HCEC 1CT (cell line): Measurements from ENCODE around the gene MED15.
"Not testable (repeated sequence)": the region's sequence is repeated elsewhere in the genome, so short reads cannot be mapped to it uniquely, and the experiment has no call there.

Experiments
- DNase-seq: peaks from one replicate; pipeline ENCODE4 v3.0.0-alpha.2; 2017

The MED15 gene

GRCh38 chr22:20484948-20485683 lies 22.3 kb upstream of the MED15 start:
- DNase-seq = no peak

DNA sequence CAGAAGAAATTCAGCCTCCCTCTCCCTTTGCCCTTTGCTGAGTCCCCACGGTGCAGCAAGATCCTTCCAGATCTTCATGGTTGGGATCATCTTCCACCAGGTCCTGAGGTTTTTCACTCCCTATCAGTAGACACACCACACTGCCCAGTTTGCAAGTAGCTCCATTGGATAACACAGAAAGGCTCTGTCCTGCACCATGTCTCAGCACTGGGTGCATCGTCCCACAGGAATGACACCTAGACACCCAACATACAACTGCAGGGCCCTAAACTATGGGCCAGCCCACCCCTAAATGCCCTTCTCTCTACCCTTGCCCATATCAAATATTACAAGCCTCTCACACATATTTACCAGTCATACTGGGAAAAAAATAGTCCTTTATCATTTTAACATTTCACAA lies 21.2 kb upstream of the MED15 start:
- DNase-seq = no peak

- no peak for DNase-seq
Measured at GRCh38 chr22:20487715-20488114, 19.7 kb upstream of the MED15 start.

DNA sequence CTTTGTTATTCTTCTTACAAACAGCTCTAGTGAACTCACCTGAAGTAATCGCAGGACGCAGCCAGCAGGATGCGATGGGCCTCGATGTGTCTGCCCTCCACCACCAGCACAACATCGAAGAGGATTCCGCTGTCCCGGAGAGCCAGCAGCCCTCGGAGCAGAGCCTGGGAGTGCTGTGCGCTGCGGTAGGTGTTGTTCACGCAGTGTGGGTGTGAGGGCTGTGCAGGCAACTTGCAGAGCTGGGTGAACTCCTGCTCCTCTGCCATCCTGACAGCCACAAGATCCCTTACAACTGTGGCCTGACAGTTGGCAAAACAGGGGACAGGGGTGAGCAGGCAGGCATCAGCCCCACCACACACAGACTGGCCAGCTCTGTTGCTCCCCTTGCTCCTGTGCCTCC lies 18.5 kb upstream of the MED15 start:
- no peak for DNase-seq

DNA sequence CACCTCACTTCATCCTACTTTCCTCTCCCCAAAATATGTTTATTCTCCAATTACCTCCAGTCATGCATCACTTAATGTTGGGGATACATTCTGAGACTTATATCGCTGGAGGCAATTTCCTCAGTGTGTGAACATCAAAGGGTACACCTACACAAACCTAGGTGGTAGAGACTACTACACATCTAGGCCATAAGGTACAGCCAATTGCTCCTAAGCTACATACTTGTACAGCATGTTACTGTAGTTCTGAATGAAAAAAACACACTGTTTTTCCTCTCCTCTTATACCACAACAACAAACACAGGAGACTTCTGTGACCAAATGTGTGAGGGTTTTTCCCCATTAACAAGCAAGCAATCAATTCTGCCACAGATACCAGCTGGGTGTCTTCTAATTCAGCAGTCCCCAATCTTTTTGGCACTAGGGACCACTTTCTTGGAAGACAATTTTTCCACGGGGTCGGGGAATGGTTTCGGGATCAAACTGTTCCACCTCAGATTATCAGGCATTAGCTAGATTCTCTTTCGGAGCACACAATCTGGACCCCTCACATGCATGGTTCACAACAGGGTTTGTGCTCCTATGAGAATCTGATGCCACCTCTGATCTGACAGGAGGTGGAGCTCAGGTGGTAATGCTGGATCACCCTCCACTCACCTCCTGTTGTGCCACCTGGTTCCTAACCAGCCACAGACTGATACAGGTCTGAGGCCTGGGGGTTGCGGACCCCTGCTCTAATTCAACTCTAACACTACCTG lies 17.0 kb upstream of the MED15 start:
- no peak for DNase-seq

DNA sequence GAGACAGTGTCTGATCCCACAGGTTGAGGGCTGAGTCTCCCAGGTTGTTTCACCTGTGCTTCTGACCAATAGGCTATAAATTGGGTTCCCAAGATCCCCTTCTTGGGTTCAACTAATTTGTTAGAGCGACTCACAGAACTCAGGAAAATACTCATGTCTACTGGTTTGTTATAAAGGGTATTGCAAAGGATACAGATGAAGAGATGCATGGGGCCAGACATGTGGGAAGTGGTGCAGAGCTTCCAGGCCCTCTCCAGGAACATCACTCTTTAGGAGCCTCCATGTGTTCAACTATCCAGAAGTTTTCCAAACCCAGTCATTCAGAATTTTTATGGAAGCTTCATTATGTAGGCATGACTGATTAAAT lies 16.5 kb upstream of the MED15 start:
- DNase-seq = no peak

GRCh38 chr22:20491346-20491745 lies 16.1 kb upstream of the MED15 start:
- DNase-seq = no peak

GRCh38 chr22:20494978-20495860 lies 12.2 kb upstream of the MED15 start, which contains the start of gene KLHL22:
Gene KLHL22, minus strand, starts transcription at chr22:20495795. Its CDS starts 6,584 bp downstream, at chr22:20489211.
- DNase-seq = peak; percentile 42

DNA sequence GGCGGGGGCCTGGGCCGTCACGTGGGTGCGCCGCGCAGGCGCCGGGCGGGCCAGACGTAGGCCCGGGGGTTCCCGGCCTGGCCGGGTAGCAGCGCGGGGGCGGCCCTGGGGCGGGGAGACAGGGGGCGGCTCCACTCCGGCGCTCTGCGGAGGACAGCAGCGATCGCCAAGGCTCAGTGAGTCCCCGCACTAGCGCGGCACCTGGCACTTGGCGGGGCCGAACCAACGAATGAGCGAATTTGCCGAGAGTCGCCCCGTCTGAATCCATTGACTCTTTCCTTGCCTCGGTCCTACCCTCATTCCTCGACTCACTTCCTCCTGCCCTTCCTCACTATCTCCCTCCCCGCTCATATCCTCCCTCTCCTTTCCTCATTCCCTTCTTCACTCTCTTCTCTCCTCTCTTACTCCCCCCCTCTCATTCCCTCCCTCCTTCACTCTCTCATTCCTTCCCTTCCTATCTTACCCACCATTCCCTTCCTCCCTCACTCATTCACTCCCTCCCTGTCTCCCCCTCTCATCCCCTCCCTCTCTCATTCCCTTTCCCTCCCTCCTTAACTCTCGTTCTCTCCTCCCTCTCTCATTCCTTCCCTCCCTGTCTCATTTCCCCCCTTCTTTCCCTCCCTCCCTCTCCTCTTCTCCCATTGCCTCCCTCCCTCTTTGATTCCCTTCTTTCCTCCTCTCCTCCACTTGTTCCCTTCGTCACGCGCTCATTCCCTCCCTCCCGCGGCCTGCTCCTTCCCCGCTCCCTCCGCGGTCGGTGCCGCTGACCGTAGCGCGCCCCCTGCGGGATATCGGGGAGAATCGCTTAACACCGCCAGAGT lies 11.3 kb upstream of the MED15 start:
- peak; percentile 87 for DNase-seq

DNA sequence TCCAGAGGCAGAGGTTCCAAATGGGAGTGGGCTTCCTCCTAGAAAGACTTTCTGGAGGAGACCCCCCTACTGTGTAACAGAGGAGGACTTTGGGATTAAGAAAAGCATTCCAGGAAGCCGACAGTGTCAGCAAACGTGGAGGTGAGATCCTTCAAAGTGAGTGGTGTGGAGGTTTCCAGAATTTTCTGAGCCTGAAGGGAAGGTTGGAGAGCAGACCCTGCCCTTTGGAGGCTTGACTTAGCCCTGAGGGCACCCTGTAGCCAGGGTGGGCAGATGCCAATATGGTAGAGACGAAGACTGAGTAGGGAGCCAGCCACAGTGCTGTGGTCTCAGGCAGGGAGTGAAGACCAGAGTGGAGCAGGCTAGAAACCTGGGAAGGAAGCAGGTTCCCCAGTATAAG lies 10.0 kb upstream of the MED15 start:
- no peak for DNase-seq

- DNase-seq = no peak
Measured at GRCh38 chr22:20498913-20499312, 8.5 kb upstream of the MED15 start.

DNA sequence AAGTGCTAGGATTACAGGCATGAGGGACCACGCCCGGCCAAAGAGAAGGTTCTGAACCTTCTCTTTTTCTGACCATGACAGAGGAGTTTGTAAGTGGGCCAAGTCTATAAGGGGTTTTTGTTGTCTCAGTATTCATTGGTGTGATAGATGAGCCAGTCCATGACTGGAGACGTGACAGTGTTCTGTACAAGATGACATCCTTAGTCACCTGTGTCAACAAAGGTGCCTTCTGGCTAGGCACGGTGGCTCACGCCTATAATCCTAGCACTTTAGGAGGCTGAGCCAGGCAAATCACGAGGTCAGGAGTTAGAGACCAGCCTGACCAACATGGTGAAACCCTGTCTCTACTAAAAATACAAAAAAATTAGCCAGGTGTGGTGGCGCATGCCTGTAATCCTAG lies 7.6 kb upstream of the MED15 start:
- DNase-seq = no peak

GRCh38 chr22:20503816-20504215 lies 3.6 kb upstream of the MED15 start:
- no peak for DNase-seq

DNA sequence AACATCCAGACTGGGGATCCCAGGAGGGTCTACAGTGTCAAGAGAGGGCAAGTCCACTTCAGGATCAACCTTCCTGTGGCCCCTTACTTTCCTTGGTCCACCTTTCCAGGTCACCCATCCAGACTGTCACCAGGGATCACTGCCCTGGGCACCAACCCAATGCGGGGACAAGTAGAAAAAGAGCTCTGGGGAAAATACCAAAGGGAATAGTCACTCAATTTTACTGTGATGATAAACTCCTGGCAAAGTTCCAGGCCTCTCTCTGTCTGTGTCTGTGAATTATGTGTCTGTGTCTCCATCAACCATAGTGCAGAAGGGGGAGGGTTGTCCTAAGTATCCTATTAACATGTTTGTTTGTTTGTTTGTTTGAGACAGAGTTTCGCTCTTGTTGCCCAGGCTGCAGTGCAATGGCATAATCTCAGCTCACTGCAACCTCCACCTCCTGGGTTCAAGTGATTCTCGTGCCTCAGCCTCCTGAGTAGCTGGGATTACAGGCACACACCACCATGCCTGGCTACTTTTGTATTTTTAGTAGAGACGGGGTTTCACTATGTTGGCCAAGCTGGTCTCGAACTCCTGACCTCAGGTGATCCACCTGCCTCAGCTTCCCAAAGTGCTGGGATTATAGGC lies 3.0 kb upstream of the MED15 start:
- peak; percentile 70 for DNase-seq

GRCh38 chr22:20506543-20507252 lies 712 bp upstream of the MED15 start:
- no peak for DNase-seq

DNA sequence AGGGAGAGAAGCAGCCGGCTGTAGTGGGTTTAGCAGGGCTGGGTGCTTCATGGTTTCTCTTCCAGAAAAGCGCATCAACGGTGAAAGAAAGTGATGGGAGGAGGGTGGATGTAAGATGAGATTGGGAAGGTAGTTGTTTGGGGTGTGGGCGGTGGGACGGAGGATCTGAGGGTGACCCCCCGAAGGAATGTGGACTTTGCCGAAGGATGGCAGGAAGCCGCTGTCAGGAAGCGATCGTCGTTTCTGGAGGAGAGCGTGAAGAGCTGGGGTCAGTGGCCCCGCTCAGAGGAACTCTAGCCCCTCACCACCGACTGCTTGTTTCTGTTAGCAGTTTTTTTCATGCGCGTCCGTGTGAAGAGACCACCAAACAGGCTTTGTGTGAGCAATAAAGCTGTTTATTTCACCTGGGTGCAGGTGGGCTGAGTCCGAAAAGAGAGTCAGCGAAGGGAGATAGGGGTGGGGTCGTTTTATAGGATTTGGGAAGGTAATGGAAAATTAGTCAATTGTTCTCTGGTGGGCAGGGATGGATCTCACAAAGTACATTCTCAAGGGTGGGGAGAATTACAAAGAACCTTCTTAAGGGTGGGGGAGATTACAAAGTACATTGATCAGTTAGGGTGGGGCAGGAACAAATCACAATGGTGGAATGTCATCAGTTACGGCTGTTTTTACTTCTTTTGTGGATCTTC lies 801 bp downstream of the MED15 start:
- not testable (repeated sequence) for DNase-seq

DNA sequence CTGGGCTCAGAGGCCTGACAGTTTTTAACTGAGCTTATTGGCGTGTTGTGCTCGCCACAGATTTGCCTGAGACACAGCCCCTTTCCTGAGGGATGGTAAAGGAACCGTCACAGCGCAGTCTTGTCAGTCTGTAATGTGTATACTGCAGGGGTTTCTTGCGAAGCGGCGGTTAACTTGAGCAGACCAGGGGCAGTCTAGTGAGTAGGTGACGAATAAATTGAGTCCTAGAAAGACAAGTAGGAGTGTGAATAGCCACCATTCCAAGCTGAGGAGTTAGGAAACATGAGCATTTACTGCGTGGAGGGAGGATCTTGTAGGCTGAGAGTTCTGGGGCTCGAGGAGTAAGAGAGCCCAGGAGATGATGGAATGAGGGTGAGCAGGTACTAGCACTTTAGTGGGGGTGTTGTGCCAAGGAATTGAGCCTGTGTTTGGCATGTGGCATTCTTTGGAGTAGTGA lies 1.4 kb downstream of the MED15 start:
- no peak for DNase-seq

GRCh38 chr22:20509344-20510047 lies 2.1 kb downstream of the MED15 start:
- DNase-seq = peak; percentile 87

DNA sequence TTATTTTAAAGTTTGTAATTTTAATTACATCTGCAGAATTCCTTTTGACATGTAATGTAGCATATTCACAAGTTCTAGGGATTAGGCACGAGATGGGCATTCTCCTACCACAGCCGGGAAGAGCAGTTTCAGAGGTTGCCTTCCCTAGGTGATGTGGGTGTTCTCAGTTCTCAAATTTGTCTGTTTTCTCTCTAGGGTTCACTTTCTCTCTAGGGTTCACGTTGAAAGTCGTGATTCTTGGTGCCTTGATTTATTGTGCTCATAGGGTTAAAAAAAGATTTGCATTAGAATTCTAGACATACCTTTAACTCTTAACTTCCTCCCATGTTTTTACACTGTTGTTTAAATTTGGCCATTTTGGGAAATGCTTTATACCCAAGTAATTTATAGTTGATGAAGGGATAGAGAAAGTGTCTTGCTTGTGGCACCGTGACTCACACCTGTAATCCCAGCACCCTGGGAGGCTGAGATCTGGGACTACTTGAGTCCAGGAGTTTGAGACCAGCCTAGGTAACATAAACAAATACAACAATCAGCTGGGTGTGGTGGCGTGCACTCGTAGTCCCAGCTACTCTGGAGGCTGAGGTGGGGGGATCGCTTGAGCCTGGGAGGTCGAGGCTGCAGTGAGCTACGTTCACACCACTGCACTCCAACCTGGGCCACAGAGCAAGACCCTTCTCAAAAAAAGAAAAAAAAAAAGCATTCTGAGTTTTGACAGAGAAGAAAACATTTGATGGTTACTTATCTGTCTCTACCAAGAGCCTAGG lies 3.6 kb downstream of the MED15 start:
- no peak for DNase-seq
